Measurements from ENCODE around the gene PAPLN.

DNA sequence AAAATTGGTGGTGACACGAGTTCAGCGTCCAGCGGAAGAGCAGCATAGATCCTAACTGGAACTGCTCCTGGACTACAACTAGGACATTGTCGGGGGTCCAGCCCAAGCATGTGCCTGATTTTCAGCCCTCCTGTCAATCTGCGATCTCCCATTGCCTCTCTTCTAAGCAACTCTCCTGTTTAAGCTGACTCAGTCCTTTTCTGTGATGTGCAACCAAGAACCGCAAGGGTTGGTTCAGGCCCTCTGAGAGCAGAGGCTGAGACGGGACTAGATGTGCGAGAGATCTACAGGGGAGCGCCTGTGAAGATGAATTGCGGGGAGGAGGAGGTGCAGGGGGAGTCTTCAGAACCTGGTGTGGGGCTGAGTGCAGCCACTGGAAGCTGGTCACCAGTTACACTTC is 3.7 kb upstream of the PAPLN start:
- TF ChIP-seq CTCF (IDR thresholded peaks at IDR 0.05; ENCODE audit: low read depth, low read length) (no peak), POLR2A (IDR thresholded peaks at IDR 0.05; ENCODE audit: extremely low read depth, insufficient read length) (no peak)

Data from NB4 (cell line).